ENCODE results near the gene ARHGAP15.

The ARHGAP15 gene

DNA sequence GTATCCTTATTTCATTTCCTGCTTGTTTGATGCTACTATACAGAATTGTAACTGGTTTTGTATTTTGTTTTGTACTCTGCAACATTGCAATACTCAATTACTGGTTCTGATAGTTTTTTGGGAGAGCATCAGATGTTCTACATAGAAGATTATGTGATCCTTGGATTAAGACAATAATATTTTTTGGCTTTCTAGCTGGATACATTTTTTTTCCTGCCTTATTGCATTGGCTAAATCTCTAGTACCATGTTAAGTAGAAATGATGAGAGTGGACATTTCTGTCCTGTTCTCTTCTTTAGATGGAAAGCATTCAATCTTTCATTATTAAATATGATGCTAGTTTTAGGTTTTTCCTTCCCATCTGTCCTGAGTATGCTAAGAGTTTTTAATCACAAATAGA, 523.5 kb downstream of the ARHGAP15 start:
- no peak for DNase-seq

- no peak for DNase-seq
Measured at GRCh38 chr2:143668234-143668633, 539.0 kb downstream of the ARHGAP15 start.

GRCh38 chr2:143674051-143674450, 544.8 kb downstream of the ARHGAP15 start:
- DNase-seq = no peak

DNA sequence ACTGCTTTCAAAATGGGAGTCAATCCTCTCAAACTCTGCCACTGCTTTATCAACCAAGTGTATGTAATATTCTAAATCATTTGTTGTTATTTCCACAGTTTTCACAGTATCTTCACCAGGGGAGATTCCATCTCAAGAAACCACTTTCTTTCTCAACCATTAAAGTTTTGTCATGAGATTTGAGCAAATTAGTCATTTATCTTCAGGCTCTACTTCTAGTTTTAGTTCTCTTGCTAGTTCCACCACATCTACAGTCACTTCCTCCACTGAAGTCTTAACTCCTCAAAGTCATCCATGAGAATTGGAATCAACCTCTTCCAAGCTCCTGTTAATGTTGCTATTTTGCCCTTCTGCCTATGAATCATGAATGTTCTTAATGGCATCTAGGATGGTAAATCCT, 545.8 kb downstream of the ARHGAP15 start:
- DNase-seq = no peak

DNA sequence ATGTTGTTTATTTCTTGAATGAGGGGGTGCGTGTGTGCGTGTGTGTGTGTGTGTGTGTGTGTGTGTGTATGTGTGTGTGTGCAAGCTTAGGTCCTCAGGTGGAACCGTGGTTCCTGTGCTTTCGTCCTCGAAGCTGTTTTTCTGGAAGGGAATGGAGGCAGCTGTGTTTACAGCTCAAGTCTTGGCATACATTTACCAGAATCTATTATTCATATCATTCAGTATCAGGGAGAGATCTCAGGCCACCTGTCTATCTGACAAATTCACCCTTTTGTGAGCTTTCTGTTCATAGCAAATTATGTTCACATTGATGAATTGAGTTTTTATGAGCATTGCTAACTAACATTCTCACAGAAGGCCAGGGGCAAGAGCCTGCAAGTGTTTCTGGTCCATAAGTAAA, 550.4 kb downstream of the ARHGAP15 start:
- DNase-seq = no peak

DNA sequence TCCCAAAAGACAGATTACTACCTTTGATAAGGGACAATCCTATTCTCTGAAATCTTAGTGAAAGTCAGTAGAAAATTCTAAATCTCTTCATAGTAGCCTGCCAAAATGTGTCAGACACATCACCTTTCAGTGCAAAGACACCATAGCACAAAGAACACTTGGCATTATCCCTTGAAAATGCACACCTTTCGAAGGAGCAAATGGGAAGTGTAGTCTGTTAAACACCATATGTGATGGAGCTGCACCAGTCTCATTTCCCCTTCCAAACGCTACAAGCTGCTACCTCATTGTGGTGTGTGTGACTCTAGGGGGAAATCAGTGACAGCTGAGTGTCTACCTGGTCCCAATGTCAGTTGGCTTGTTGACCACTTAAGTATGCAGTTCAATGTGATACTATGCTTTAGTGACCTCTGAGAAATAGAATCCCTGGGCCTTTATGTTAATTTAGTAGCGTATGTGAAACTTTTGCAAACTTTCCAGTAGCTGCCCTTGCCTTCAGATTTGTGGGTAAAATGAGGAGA, 551.7 kb downstream of the ARHGAP15 start:
- DNase-seq = no peak

- no peak for DNase-seq
Measured at GRCh38 chr2:143682436-143683055, 553.3 kb downstream of the ARHGAP15 start.

GRCh38 chr2:143683977-143684376, 554.8 kb downstream of the ARHGAP15 start:
- no peak for DNase-seq

DNA sequence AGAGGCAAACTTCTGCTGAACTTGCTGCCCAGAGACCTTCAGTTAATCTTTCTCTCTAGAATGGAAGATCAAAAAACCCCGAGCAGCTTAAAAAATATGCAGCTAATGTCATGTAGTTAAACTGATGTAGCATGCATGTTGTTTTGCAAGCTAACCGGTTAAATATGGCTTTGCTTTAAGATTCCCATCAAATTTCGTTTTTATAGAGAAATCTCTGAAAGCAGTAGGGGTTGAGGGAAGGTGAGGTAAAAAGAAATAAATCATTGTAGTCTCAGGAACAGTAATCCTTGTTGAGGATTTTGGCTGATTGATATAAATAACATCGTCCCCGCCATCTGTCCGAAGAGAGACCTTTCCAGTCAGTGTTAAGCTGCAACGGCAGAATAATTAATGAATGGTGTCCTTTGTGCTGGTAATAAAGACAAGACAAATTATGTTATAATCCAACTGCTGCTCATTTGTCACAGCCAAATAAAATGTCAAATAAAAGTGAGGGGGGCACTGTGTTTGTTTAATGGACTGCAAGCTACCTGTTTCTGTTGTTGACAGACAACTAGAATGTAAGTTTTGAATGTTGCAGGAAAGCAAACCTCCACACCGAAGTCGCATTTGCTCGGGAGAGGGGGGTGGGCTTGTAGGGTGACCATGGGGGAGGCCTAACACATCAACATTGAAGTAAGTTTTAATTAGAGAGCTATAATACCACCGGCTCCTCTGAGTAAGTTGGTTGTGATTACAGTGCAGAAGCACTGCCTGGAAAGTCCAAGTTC, 555.5 kb downstream of the ARHGAP15 start:
- no peak for DNase-seq

DNA sequence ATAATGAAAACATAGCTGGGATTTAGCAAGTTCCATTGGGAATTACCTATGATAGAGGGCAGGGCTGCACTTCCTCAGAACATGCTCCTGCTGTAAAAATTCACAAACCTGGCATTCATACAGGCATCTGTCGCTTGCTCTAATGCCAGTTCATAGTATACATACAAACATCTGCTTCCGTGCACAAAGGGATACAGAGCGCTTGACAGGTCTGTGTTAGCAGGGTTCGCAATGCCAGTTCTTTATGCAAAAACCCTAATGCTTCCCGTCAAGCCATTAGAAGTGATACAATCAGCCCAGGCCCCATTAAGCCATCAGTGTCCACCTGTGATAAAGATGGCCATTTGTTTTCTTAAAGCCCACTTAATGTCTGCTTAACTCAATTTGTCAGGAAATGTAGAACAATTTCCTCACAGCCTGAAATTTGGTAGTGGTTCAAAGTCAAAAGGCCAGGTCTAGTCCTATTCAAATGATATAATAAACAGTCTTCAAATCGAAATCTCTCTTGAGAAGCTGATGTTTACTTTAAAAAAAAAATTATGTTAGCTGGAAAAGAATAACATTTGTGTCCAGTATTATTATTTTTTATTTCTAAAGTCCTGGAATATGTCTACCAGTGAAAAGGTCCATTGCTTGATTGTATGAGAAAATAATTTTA, 556.3 kb downstream of the ARHGAP15 start:
- no peak for DNase-seq

DNA sequence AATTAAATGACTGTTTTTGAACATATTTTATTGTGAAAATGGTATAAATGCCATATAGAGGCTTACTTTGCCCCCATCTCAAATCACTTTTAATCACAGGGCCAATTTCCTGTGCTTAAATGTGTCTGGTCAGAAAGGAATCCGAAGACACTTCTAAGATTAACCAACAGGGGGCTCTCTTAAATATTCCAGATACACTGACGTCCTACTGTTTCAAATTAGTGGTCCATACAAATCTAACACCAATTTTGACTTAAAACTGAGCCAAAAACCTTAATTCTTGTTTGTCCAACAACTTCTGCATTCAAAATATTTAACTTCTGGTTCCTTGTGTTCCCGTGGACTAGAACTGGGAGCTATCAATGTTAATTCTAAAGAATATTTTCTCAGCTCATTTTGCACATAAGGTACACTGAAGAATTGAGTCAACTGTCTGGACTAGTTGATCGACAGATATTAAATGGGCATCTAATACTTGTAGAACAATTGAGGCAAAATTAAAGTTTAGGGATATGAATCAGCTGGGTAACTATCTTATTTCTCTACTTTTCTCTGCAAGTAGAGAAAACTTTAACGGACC, 557.5 kb downstream of the ARHGAP15 start:
- no peak for DNase-seq

- no peak for DNase-seq
Measured at GRCh38 chr2:143688248-143688647, 559.0 kb downstream of the ARHGAP15 start.

GRCh38 chr2:143688815-143689214, 559.6 kb downstream of the ARHGAP15 start:
- no peak for DNase-seq

DNA sequence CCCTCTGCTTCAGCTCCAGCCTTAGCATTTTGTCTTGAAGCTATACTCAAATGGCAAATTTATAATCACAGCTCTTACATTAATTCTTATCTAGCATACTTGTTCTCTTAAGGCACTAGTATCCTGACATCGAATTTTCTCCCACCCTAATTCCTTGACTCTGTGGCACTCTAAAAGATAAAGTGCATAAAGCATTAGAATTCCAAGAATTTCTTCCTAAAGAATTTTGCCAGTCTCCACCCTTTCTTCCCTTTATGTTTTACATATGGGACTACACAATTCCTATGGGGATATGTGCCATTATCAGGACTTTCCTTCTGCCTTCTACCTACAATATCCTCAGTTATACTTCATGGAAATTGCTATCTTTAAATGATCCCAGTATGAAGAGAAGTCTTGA, 560.3 kb downstream of the ARHGAP15 start:
- no peak for DNase-seq

GRCh38 chr2:143690235-143690634, 561.0 kb downstream of the ARHGAP15 start:
- DNase-seq = no peak

- DNase-seq = no peak
Measured at GRCh38 chr2:143691121-143691520, 561.9 kb downstream of the ARHGAP15 start.

- DNase-seq = no peak
Measured at GRCh38 chr2:143692162-143692561, 562.9 kb downstream of the ARHGAP15 start.

- DNase-seq = no peak
Measured at GRCh38 chr2:143692967-143693366, 563.7 kb downstream of the ARHGAP15 start.

DNA sequence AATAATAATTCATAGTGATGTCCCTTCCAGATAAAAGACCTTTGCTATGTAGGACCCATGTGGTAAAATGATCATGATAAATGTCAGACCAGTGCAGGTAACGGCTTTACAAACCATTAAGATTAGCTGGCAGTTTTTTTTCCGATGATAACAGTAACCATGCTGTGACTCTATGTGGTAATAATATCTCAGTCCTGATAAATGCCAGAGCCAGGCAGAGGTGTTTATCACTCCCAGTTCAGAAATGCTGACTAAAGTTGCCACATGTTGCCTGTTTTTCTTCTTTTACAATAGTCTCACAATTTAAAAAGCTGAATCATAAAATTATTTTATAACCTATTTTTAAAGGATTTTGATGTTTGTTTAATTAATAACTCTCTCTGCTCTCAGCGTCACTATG, 565.1 kb downstream of the ARHGAP15 start:
- DNase-seq = no peak

- no peak for DNase-seq
Measured at GRCh38 chr2:143696651-143697050, 567.4 kb downstream of the ARHGAP15 start.

GRCh38 chr2:143697744-143698143, 568.5 kb downstream of the ARHGAP15 start:
- no peak for DNase-seq

DNA sequence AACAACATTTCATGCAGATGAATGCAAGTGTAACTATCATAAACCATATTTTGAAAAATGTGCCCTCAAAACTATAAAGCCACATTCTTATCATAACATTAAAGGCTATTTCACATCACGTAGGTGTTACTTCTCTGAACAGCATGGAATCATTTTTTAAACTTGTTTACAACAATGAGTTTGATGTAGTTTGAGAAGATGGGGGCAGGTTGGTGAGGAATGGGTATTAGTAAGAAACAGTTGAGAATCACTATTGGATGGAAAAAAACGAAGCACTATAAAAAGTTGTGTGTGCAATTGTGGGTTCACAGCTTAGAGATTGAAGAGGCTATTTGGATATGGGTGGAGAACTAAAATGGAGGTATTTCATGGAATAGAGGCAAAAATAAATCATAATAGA, 569.1 kb downstream of the ARHGAP15 start:
- DNase-seq = no peak

DNA sequence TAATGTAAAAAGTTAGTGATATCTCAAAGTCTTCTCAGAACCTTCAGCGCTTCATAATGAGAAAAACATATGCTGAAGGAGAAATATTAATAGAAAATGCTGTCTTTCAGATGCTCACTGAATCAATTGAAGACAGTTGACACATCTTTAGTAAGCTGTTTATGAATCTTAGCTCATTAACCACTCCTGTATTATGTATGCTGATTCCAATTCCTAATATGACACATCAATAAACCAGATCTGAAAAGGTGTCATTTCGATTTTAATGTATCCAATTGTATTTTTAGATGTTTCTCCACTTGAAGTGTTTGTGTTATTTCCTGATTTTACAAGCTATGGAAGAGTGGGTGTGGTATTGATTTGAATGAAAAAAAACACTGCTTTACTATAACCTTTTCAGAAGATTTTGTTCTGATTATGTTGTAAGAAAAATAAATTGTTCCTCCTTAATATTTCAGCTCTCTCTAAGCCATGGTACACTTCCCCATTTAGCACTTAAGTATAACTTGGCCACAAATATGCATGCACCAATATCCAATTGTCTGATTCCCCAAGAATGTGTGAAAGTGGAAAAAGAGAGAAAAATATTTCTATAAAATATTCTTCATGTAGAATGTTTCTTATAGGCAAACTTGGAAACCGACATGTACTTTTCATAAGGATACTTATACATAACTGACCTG, 569.8 kb downstream of the ARHGAP15 start:
- DNase-seq = no peak

All from activated T-cell treated with anti-CD3 and anti-CD28 coated beads, Interleukin-2, amount 50 U/mL, for 1 hour (primary cell).